CD14-positive monocyte (primary cell): ENCODE measurements around the gene MTSS2. TPM values are rescaled to one million over a fixed set of nuclear protein-coding genes. Genes with fewer than 3 reads are reported as not detected.

ENCODE experiments used
- DNase-seq, 3 donors: peaks; one replicate each; pipeline ENCODE4 v3.0.0-alpha.2; 2011 to 2022
- H2AFZ ChIP-seq: 2 replicates; pipeline ENCODE4 v1.6.0; 2012; ENCODE audit warnings: mild to moderate bottlenecking, low read depth, low read length, inconsistent platforms; ENCODE audit not compliant: insufficient read depth, poor library complexity, severe bottlenecking
- H3K27ac ChIP-seq, 2 donors: 1 replicate in 1 of 2; 2 replicates in 1 of 2; pipeline ENCODE4 v1.5.1; 2012 to 2013; ENCODE audit warnings: low read length in 2 of 2, control low read depth in 1 of 2, inconsistent platforms in 1 of 2, low read depth in 1 of 2, mild to moderate bottlenecking in 1 of 2
- H3K27me3 ChIP-seq, 2 donors: one replicate each; pipeline versions ENCODE4 v1.6.0 to v1.6.1; 2011 to 2013; ENCODE audit warnings: low read length in 2 of 2; ENCODE audit not compliant: control insufficient read depth in 2 of 2, insufficient read depth in 2 of 2
- H3K36me3 ChIP-seq, 2 donors: replicated peaks in 1 of 2; 1 replicate in 1 of 2; 2 replicates in 1 of 2; pipeline versions ENCODE4 v1.5.1 to v1.6.1; 2012 to 2013; ENCODE audit warnings: low read length in 2 of 2, control low read depth in 1 of 2, inconsistent platforms in 1 of 2, mild to moderate bottlenecking in 1 of 2; ENCODE audit not compliant: insufficient read depth in 2 of 2, control insufficient read depth in 1 of 2
- H3K4me1 ChIP-seq, 2 donors: 1 replicate in 1 of 2; 2 replicates in 1 of 2; pipeline versions ENCODE4 v1.5.1 to v1.6.1; 2012 to 2013; ENCODE audit warnings: low read length in 2 of 2, control low read depth in 1 of 2, inconsistent platforms in 1 of 2, mild to moderate bottlenecking in 1 of 2, moderate library complexity in 1 of 2; ENCODE audit not compliant: insufficient read depth in 2 of 2, control insufficient read depth in 1 of 2
- H3K4me2 ChIP-seq: replicated peaks from 2 replicates; pipeline ENCODE3; 2012; ENCODE audit warnings: low read length, moderate library complexity, mild to moderate bottlenecking; ENCODE audit not compliant: poor library complexity, severe bottlenecking; ENCODE audit errors: extremely low read depth
- H3K4me3 ChIP-seq, 3 experiments: fragments of 200-600 bp in 1 of 3; sonication (generic) in 1 of 3; replicated peaks in 1 of 3; 1 replicate in 2 of 3; 2 replicates in 1 of 3; pipeline ENCODE4 v1.5.1; 2011 to 2013; ENCODE audit warnings: low read length in 3 of 3, mild to moderate bottlenecking in 3 of 3, control low read depth in 2 of 3, low read depth in 2 of 3, inconsistent platforms in 1 of 3, moderate library complexity in 1 of 3
- H3K79me2 ChIP-seq: 2 replicates; pipeline ENCODE4 v1.6.0; 2012; ENCODE audit warnings: mild to moderate bottlenecking, control low read depth, inconsistent platforms, low read length, moderate library complexity; ENCODE audit not compliant: insufficient read depth
- H3K9ac ChIP-seq: 2 replicates; pipeline ENCODE4 v1.6.0; 2017; ENCODE audit warnings: low read length, mild to moderate bottlenecking; ENCODE audit not compliant: insufficient read depth, poor library complexity, severe bottlenecking
- H3K9me3 ChIP-seq, 2 donors: replicated peaks in 1 of 2; 1 replicate in 1 of 2; 2 replicates in 1 of 2; pipeline versions ENCODE4 v1.5.1 to v1.6.1; 2012 to 2013; ENCODE audit warnings: low read length in 2 of 2, control low read depth in 1 of 2; ENCODE audit not compliant: control insufficient read depth in 1 of 2, insufficient read depth in 1 of 2
- H4K20me1 ChIP-seq: 2 replicates; pipeline ENCODE4 v1.6.0; 2012; ENCODE audit warnings: mild to moderate bottlenecking, low read length, control low read depth, moderate library complexity; ENCODE audit not compliant: insufficient read depth
- H3K27ac Mint-ChIP-seq, 7 donors: one replicate each; pipeline ENCODE4 v1.8.0; 2020; ENCODE audit warnings: mild to moderate bottlenecking in 7 of 7, mixed read lengths in 7 of 7, moderate library complexity in 6 of 7, inconsistent platforms in 2 of 7
- H3K27me3 Mint-ChIP-seq, 3 donors: one replicate each; pipeline ENCODE4 v1.8.0; 2021 to 2022; ENCODE audit warnings: low read depth in 3 of 3, mild to moderate bottlenecking in 3 of 3, mixed read lengths in 3 of 3, moderate library complexity in 3 of 3, inconsistent platforms in 1 of 3
- H3K36me3 Mint-ChIP-seq, 2 donors: one replicate each; pipeline ENCODE4 v1.8.0; 2020; ENCODE audit warnings: mixed read lengths in 2 of 2, inconsistent platforms in 1 of 2, mild to moderate bottlenecking in 1 of 2
- H3K4me1 Mint-ChIP-seq: one replicate; pipeline ENCODE4 v1.8.0; 2020; ENCODE audit warnings: mild to moderate bottlenecking, mixed read lengths
- H3K4me3 Mint-ChIP-seq, 2 donors: one replicate each; pipeline ENCODE4 v1.8.0; 2020; ENCODE audit warnings: mild to moderate bottlenecking in 2 of 2, mixed read lengths in 2 of 2, moderate library complexity in 1 of 2
- H3K9me3 Mint-ChIP-seq, 7 donors: one replicate each; pipeline ENCODE4 v1.8.0; 2020 to 2022; ENCODE audit warnings: mixed read lengths in 7 of 7, mild to moderate bottlenecking in 6 of 7, moderate library complexity in 6 of 7, inconsistent platforms in 2 of 7
- WGBS: methylation state at CpG from one replicate; pipeline ENCODE4 v1.1.5; 2013; ENCODE audit warnings: missing lambda C conversion rate; ENCODE audit not compliant: insufficient coverage; 5-methylcytosine and 5-hydroxymethylcytosine counted together
- intact Hi-C, 2 donors: fragments of 100-400 bp; cut with micrococcal nuclease; formaldehyde crosslinking; loops; one replicate each; pipeline versions ENCODE4 v1.15.0 to v1.15.1; 2023
- polyA plus RNA-seq, 3 donors: library from polyadenylated mRNA; depleted of rRNA in 1 of 3; unstranded in 2 of 3; stranded (reverse) in 1 of 3; fragments of 300-500 nt in 2 of 3; fragments of >200 nt in 1 of 3; fragmentation: Illumina TruSeq in 2 of 3; gene quantifications; 1 replicate in 2 of 3; 2 replicates in 1 of 3; pipeline ENCODE4 v1.2.3, GENCODE V29; 2012 to 2021
- TF ChIP-seq, protein P1 (sequence below): fragments of 200-600 bp; IDR thresholded peaks from one replicate; pipeline ENCODE4 v1.8.0; 2022; ENCODE audit warnings: antibody characterized with exemption, mild to moderate bottlenecking

MTSS2 gene
- polyA plus RNA-seq, 3 donors: 1.5 TPM; not detected in 2

DNA sequence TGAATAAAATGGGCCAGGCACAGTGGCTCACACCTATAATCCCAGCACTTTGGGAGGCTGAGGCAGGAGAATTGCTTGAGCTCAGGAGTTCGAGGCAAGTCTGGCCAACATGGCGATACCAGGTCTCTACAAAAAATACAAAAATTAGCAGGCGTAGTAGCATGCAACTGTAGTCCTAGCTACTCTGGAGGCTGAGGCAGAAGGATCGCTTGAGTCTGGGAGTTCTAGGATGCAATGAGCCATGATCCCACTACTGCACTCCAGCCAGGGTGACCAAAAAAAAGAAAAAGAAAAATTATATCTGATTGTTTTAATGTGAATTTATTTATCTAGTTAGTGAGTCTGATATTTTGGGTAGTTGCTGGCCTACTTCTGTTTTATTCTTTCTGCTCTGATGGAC lies 32.4 kb downstream of the MTSS2 start:
- Mint-ChIP-seq H3K9me3 (no peaks in the 10 kb centered on the region), H3K4me1 (peaks cover 8% of the 10 kb centered on the region), H3K27ac (no peak overlapping the region), H3K27me3 (peaks cover 4 to 9% (median 5%) of the 10 kb centered on the region in 3 donors), H3K36me3 (no peaks in the 10 kb centered on the region), H3K4me3 (no peak overlapping the region)
- Histone ChIP-seq H3K4me2 (no peak overlapping the region), H3K9ac (no peak overlapping the region), H3K4me1 (peaks cover 4% of the 10 kb centered on the region in 2 donors), H3K9me3 (no peaks in the 10 kb centered on the region), H3K27ac (no peak overlapping the region), H3K79me2 (no peaks in the 10 kb centered on the region), H3K4me3 (no peak overlapping the region), H3K36me3 (no peaks in the 10 kb centered on the region), H4K20me1 (no peaks in the 10 kb centered on the region), H2AFZ (no peak overlapping the region), H3K27me3 (no peaks in the 10 kb centered on the region)
- 100% methylated on average over 3 of the region's 4 CpGs for WGBS
- no peak for DNase-seq
- intact Hi-C loops: loop anchor here in 1 of 2 donors (10.0 kb wide), 2 partner anchors 149 to 489 kb away; no protein-coding TSS in a partner anchor
- TF ChIP-seq, protein P1, sequence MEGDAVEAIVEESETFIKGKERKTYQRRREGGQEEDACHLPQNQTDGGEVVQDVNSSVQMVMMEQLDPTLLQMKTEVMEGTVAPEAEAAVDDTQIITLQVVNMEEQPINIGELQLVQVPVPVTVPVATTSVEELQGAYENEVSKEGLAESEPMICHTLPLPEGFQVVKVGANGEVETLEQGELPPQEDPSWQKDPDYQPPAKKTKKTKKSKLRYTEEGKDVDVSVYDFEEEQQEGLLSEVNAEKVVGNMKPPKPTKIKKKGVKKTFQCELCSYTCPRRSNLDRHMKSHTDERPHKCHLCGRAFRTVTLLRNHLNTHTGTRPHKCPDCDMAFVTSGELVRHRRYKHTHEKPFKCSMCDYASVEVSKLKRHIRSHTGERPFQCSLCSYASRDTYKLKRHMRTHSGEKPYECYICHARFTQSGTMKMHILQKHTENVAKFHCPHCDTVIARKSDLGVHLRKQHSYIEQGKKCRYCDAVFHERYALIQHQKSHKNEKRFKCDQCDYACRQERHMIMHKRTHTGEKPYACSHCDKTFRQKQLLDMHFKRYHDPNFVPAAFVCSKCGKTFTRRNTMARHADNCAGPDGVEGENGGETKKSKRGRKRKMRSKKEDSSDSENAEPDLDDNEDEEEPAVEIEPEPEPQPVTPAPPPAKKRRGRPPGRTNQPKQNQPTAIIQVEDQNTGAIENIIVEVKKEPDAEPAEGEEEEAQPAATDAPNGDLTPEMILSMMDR: no peak

DNA sequence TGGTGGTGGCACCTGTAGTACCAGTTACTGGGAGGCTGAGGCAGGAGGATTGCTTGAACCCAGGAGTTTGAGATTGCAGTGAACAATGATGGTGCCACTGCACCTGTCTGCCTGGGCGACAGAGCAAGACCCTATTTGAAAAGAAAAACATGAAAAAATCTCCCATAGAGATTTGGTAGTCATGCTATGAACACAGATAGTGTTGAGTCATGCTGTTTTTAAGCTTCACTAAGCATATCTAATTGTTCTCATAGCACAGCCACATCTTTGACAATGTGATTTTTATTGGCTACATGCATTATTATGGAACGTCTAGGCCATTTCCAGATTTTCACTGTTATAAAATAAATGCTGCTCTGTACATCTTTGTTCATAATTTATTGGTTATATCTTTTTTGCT lies 33.5 kb downstream of the MTSS2 start:
- Mint-ChIP-seq H3K36me3 (no peaks in the 10 kb centered on the region), H3K4me1 (peaks cover 8% of the 10 kb centered on the region), H3K9me3 (no peaks in the 10 kb centered on the region), H3K4me3 (no peak overlapping the region), H3K27ac (no peak overlapping the region), H3K27me3 (peaks cover 4 to 9% (median 5%) of the 10 kb centered on the region in 3 donors)
- Histone ChIP-seq H3K9me3 (no peaks in the 10 kb centered on the region), H3K9ac (no peak overlapping the region), H3K27ac (no peak overlapping the region), H3K4me3 (no peak overlapping the region), H3K36me3 (no peaks in the 10 kb centered on the region), H3K27me3 (no peaks in the 10 kb centered on the region), H3K4me2 (no peak overlapping the region), H3K79me2 (no peaks in the 10 kb centered on the region), H3K4me1 (peaks cover 4% of the 10 kb centered on the region in 2 donors), H4K20me1 (no peaks in the 10 kb centered on the region), H2AFZ (no peak overlapping the region)
- DNase-seq: no peak
- no CpG with 5 or more reads among the region's 2 CpGs for WGBS
- TF ChIP-seq, protein P1: no peak
- intact Hi-C loops: loop anchor here in 1 of 2 donors (10.0 kb wide), 2 partner anchors 148 to 488 kb away; no protein-coding TSS in a partner anchor
